Osteocyte (in vitro differentiated cells): Measurements from ENCODE around the gene EML1. TPM values are rescaled to one million over a fixed set of nuclear protein-coding genes. Genes with fewer than 3 reads are reported as not detected.

Experiments used
- DNase-seq: peaks from one replicate; pipeline ENCODE4 v3.0.0; 2021; ENCODE audit warnings: mixed read lengths; ENCODE audit not compliant: unreplicated experiment; ENCODE audit errors: extremely low spot score
- H3K27ac Mint-ChIP-seq: one replicate; pipeline ENCODE4 v1.8.0; 2021; ENCODE audit warnings: mild to moderate bottlenecking, mixed read lengths; ENCODE audit not compliant: unreplicated experiment
- H3K27me3 Mint-ChIP-seq: one replicate; pipeline ENCODE4 v1.8.0; 2021; ENCODE audit warnings: mixed read lengths; ENCODE audit not compliant: unreplicated experiment
- H3K36me3 Mint-ChIP-seq: one replicate; pipeline ENCODE4 v1.8.0; 2021; ENCODE audit warnings: mixed read lengths; ENCODE audit not compliant: unreplicated experiment
- H3K4me1 Mint-ChIP-seq: one replicate; pipeline ENCODE4 v1.8.0; 2021; ENCODE audit warnings: mixed read lengths; ENCODE audit not compliant: unreplicated experiment
- H3K4me3 Mint-ChIP-seq: one replicate; pipeline ENCODE4 v1.8.0; 2021; ENCODE audit warnings: mild to moderate bottlenecking, moderate library complexity, mixed read lengths; ENCODE audit not compliant: unreplicated experiment
- H3K9me3 Mint-ChIP-seq: one replicate; pipeline ENCODE4 v1.8.0; 2021; ENCODE audit warnings: mixed read lengths; ENCODE audit not compliant: unreplicated experiment
- CTCF ChIP-seq: fragments of 200-600 bp; sonication (generic); IDR thresholded peaks from 2 replicates; pipeline ENCODE4 v1.5.0; 2021; ENCODE audit warnings: antibody characterized with exemption, mild to moderate bottlenecking, moderate library complexity
- total RNA-seq: library from RNA; stranded (reverse); gene quantifications from 2 replicates; pipeline ENCODE4 v1.2.1, GENCODE V29; 2021

The EML1 gene
- total RNA-seq, 1 donor from 2014 or later = 34.8 TPM

DNA sequence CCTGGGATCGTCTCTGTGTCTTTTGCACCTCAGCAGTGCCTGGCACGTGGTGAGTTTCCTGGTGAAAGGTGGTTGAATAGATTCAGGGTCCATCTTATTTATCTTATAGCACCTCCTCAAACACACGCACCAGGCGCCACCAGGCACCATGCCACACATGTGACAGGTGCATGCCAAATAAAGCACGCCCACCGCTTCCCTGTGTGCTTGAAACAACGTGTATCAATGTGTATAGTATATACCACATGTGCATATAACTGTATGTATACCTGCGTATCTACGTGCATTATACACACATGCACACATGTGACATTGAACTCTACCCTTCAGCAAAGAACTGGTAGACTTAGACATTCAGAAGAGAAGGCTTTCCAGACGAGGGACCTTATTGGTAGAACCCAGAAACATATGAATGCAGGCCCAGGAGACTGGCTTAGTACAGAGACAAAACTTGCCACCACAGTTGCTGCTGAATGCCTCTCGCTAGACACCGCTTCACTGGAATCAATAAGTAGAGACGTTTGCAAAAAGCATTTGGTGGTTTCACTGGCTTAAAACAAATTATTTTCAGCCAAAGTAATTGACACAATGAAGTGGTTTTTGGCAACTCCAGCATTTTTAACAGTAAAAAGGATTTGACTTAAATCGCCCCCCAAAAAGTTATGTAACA is 10.0 kb downstream of the EML1 start:
- peaks cover 17% of the 10 kb centered on the region for H3K4me1 Mint-ChIP-seq
- no peaks in the 10 kb centered on the region for H3K27me3 Mint-ChIP-seq
- no peak overlapping the region for H3K4me3 Mint-ChIP-seq
- no peaks in the 10 kb centered on the region for H3K36me3 Mint-ChIP-seq
- DNase-seq = no peak
- no peak overlapping the region for H3K27ac Mint-ChIP-seq
- no peak for TF ChIP-seq CTCF
- H3K9me3 Mint-ChIP-seq = no peaks in the 10 kb centered on the region

GRCh38 chr14:99803803-99804202 is 10.6 kb downstream of the EML1 start:
- Mint-ChIP-seq H3K9me3 (no peaks in the 10 kb centered on the region), H3K27ac (no peak overlapping the region)

DNA sequence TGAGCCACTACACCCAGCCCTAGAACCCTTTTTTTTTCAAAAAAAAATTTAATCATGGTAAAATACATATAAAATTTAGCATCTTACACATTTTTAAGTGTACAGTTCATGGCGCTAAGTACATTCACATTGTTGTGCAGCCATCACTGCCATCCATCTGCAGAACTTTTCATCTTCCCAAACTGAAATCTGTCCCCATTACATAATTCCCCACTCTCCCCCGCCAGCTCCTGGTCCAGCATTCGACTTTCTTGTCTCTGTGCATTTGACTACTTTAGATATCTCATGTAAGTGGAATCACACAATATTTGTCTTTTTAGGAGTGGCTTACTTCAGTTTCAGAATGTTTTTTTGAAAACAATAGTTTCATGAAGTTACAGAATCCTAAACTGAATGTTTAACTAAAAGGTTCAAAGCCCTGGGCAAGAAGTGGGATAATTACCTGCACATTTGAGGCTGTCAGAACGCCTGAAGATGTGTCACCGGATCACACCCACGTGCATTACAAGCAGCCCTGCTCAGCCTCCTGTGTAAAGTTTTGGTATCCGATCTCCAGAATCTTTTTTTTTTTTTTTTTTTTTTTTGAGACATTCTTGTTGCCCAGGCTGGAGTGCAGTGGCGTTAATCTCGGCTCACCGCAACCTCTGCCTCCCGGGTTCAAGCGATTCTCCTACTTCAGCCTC is 12.7 kb downstream of the EML1 start:
- Mint-ChIP-seq H3K4me3 (no peak overlapping the region), H3K27me3 (no peaks in the 10 kb centered on the region), H3K4me1 (peaks cover 37% of the 10 kb centered on the region), H3K9me3 (no peaks in the 10 kb centered on the region), H3K36me3 (no peaks in the 10 kb centered on the region), H3K27ac (no peak overlapping the region)
- DNase-seq = no peak
- TF ChIP-seq CTCF = no peak

More at GRCh38 chr14:99803803-99804202, 10.6 kb downstream of the EML1 start:
- Mint-ChIP-seq H3K27me3 (no peaks in the 10 kb centered on the region), H3K4me3 (no peak overlapping the region), H3K36me3 (no peaks in the 10 kb centered on the region), H3K4me1 (peaks cover 21% of the 10 kb centered on the region)
- DNase-seq = no peak
- TF ChIP-seq CTCF = no peak

GRCh38 chr14:99806836-99807235 is 13.6 kb downstream of the EML1 start:
- H3K9me3 Mint-ChIP-seq = no peaks in the 10 kb centered on the region
- H3K27ac Mint-ChIP-seq = no peak overlapping the region
- no peak overlapping the region for H3K4me3 Mint-ChIP-seq
- no peaks in the 10 kb centered on the region for H3K27me3 Mint-ChIP-seq
- no peak for DNase-seq
- H3K36me3 Mint-ChIP-seq = no peaks in the 10 kb centered on the region
- no peak for TF ChIP-seq CTCF
- peaks cover 35% of the 10 kb centered on the region for H3K4me1 Mint-ChIP-seq

- H3K27me3 Mint-ChIP-seq = no peaks in the 10 kb centered on the region
Observed at GRCh38 chr14:99807413-99808153, 14.4 kb downstream of the EML1 start.

More at GRCh38 chr14:99807413-99808153, 14.4 kb downstream of the EML1 start:
- Mint-ChIP-seq H3K27ac (peak overlapping the region; percentile 70), H3K9me3 (no peaks in the 10 kb centered on the region), H3K36me3 (no peaks in the 10 kb centered on the region), H3K4me3 (no peak overlapping the region), H3K4me1 (peaks cover 27% of the 10 kb centered on the region)
- TF ChIP-seq CTCF = no peak
- no peak for DNase-seq
